Measurements from ENCODE around the gene DNASE1L1. TPM values are rescaled to one million over a fixed set of nuclear protein-coding genes. Genes with fewer than 3 reads are reported as not detected.
A peak's percentile ranks its signal among the peaks of the same experiment; 100 is the strongest.

The DNASE1L1 gene
- total RNA-seq, 1 donor from 2014 or later, result 14.2 TPM

DNA sequence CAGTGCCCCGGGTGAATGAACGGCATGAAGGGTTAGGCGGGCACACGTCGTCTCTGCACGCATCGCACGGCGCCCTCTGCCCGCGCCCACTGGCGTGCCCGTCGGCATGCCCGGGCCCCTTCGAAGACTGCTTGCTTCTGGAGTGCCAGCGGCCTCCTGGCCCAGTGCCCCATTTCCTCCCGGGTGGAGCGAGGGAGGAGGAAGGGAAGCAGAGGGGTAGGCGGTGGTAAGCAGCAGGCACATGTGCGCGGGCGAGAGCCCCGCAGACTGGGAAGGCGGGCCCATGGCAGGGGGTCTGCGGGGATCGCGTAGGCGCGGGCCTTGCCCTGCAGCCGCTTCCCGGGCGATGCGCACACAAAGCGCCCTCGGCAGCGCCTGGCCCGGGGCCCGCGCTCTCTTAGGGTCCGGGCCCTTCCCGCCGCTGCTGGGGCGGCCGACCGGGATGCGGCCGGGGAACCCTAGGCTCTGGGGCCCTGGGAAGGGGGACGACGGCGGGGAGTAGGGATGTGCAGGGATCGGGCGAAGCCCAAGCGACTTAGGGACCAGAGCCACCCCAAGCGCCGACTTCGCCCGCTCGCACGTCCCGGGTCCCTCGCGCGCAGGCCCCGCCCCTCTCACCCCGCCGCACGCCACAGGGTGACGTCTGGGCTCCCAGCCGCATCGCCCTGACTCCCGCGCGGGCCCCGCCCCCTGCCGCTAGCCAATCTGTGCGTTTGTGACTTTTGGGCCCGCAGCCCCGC lies 30.8 kb downstream of the DNASE1L1 start:
- H3K4me1 Mint-ChIP-seq, result peaks cover 17% of the 10 kb centered on the region
- H3K27me3 Mint-ChIP-seq (ENCODE audit: insufficient read depth, low read depth), result peaks cover 3% of the 10 kb centered on the region
- peaks cover 26% of the 10 kb centered on the region for H3F3A ChIP-seq (ENCODE audit: low read depth)
- H3K9me3 Mint-ChIP-seq, result peaks cover 14% of the 10 kb centered on the region
- peak overlapping the region; percentile 80 for H3K4me2 ChIP-seq
- peaks cover 11% of the 10 kb centered on the region for H3K27me3 ChIP-seq
- H3K9ac ChIP-seq, result peak overlapping the region; percentile 71
- TF ChIP-seq EZH2 (IDR thresholded peaks at IDR 0.05) (no peak), EZH2phosphoT487 (IDR thresholded peaks at IDR 0.05) (no peak)
- TF ChIP-seq, protein P1, sequence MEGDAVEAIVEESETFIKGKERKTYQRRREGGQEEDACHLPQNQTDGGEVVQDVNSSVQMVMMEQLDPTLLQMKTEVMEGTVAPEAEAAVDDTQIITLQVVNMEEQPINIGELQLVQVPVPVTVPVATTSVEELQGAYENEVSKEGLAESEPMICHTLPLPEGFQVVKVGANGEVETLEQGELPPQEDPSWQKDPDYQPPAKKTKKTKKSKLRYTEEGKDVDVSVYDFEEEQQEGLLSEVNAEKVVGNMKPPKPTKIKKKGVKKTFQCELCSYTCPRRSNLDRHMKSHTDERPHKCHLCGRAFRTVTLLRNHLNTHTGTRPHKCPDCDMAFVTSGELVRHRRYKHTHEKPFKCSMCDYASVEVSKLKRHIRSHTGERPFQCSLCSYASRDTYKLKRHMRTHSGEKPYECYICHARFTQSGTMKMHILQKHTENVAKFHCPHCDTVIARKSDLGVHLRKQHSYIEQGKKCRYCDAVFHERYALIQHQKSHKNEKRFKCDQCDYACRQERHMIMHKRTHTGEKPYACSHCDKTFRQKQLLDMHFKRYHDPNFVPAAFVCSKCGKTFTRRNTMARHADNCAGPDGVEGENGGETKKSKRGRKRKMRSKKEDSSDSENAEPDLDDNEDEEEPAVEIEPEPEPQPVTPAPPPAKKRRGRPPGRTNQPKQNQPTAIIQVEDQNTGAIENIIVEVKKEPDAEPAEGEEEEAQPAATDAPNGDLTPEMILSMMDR (IDR thresholded peaks at IDR 0.05), result no peak
- peaks cover 16% of the 10 kb centered on the region for H4K20me1 ChIP-seq (ENCODE audit: low read depth)
- H3K36me3 Mint-ChIP-seq, result peaks cover 2% of the 10 kb centered on the region
- peak overlapping the region; percentile 89 for H3K4me3 Mint-ChIP-seq
- H3K4me1 ChIP-seq, result peaks cover 4% of the 10 kb centered on the region
- peak overlapping the region; percentile 50 for H3K4me3 ChIP-seq
- no peaks in the 10 kb centered on the region for H3K9me3 ChIP-seq (ENCODE audit: low read depth)
- peak overlapping the region; percentile 97 for H3K27ac ChIP-seq
- H3K79me2 ChIP-seq (ENCODE audit: low read depth), result peaks cover 18% of the 10 kb centered on the region
- H3K36me3 ChIP-seq, result no peaks in the 10 kb centered on the region
- no peak overlapping the region for H3K27ac Mint-ChIP-seq
- no peak overlapping the region for H2AFZ ChIP-seq (replicated peaks)
- no peak for DNase-seq (ENCODE audit: low spot score)

DNA sequence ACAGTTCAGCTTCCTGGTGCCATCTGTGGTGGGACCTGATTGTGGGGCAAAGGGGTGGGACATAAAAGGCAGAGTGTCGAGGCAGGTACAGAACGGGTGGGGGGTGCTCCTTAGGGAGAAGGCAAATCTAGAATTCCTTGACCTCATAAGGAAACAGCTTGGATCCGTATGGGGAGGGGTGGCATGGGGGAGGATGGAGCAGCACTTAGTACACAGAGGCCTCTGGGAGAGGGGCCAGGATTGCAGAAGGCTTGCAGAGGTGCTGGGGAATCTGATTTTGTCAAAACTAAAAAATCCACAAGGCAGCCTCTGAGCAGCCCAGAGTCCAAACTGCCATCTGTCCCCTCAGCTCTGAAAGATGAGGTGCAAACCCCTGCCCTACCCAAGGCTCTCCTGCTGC lies 32.3 kb downstream of the DNASE1L1 start:
- no peak for DNase-seq (ENCODE audit: low spot score)
- Mint-ChIP-seq H3K4me3 (no peak overlapping the region), H3K4me1 (peaks cover 19% of the 10 kb centered on the region), H3K36me3 (no peaks in the 10 kb centered on the region), H3K9me3 (peaks cover 17% of the 10 kb centered on the region), H3K27me3 (ENCODE audit: insufficient read depth, low read depth) (peaks cover 4% of the 10 kb centered on the region), H3K27ac (no peak overlapping the region)
- Histone ChIP-seq H3K9ac (no peak overlapping the region), H3K4me3 (no peak overlapping the region), H3K27ac (no peak overlapping the region), H2AFZ (replicated peaks) (no peak overlapping the region), H3K4me2 (no peak overlapping the region), H3K4me1 (peaks cover 3% of the 10 kb centered on the region), H3F3A (ENCODE audit: low read depth) (peaks cover 26% of the 10 kb centered on the region), H3K79me2 (ENCODE audit: low read depth) (peaks cover 18% of the 10 kb centered on the region), H3K27me3 (peaks cover 16% of the 10 kb centered on the region), H3K9me3 (ENCODE audit: low read depth) (no peaks in the 10 kb centered on the region), H3K36me3 (no peaks in the 10 kb centered on the region), H4K20me1 (ENCODE audit: low read depth) (peaks cover 16% of the 10 kb centered on the region)
- TF ChIP-seq EZH2 (IDR thresholded peaks at IDR 0.05), result no peak

DNA sequence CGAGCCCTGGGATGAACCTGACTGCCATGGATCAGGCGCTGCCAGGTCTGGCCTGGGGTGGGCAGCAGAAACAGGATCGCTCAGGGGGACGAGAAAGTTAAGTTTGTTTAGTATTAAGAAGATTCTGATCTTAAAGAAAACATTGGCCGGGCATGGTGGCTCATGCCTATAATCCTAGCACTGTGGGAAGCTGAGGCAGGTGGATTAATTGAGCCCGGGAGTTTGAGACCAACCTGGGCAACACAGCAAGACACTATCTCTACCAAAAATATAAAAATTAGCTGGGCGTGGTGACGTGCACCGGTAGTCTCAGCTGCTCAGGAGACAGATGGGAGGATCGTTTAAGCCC lies 33.9 kb downstream of the DNASE1L1 start:
- Mint-ChIP-seq H3K36me3 (no peaks in the 10 kb centered on the region), H3K4me3 (peak overlapping the region; percentile 69), H3K9me3 (peaks cover 13% of the 10 kb centered on the region), H3K27ac (no peak overlapping the region), H3K27me3 (ENCODE audit: insufficient read depth, low read depth) (peaks cover 6% of the 10 kb centered on the region), H3K4me1 (peaks cover 8% of the 10 kb centered on the region)
- Histone ChIP-seq H3K4me3 (no peak overlapping the region), H3K79me2 (ENCODE audit: low read depth) (peaks cover 19% of the 10 kb centered on the region), H3K4me1 (no peaks in the 10 kb centered on the region), H2AFZ (replicated peaks) (no peak overlapping the region), H3K27me3 (peaks cover 16% of the 10 kb centered on the region), H4K20me1 (ENCODE audit: low read depth) (peaks cover 4% of the 10 kb centered on the region), H3K36me3 (no peaks in the 10 kb centered on the region), H3K27ac (no peak overlapping the region), H3K9me3 (ENCODE audit: low read depth) (no peaks in the 10 kb centered on the region), H3K9ac (no peak overlapping the region), H3K4me2 (peak overlapping the region; percentile 61), H3F3A (ENCODE audit: low read depth) (peaks cover 20% of the 10 kb centered on the region)
- TF ChIP-seq EZH2 (IDR thresholded peaks at IDR 0.05) (no peak), EZH2phosphoT487 (IDR thresholded peaks at IDR 0.05) (no peak)
- TF ChIP-seq, protein P1 (IDR thresholded peaks at IDR 0.05), result no peak
- DNase-seq (ENCODE audit: low spot score), result no peak
